ENCODE results near the gene VSTM4.

The VSTM4 gene

DNA sequence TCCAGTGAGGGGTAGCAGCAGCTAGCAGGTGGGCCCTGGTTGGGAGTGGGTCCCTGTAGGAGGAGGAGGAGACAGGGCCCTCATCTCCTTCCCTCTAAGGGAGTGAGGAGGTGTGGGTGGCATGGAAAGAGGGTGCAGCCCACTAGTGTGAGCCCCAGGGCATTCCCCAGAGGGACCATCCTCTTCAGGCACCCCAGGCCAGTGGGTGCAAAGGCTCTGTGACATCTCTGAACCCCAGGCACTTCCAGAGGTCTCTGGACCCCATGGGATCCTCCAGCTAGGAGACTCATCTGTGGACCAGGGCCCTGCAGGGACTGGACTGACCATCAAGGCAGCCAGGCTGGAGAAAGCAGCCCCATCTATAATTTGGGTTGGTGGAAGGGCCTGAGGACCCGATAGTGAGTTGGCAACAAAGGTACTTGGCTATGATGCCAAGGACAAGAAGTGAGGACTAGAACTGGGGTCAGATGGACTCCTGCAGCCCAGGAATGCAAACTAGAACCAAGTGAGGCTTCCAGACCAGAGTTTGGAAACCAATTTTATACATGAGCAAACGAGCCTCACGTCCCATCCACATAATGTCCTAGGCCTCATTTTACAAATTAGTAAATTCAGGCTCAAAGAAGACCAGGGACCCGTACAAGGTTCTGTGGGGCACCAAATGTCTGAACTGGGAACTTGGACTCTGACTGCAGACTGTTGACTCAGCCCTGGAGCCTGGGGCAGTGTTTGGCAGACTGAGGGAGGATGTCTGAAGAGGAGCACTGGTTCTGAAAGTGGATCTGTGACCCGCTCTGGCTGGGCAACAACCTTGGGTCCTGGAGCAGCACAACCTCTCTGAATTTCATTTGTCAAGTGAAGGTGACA is 1.4 kb upstream of the VSTM4 start:
- no peak for FAIRE-seq

DNA sequence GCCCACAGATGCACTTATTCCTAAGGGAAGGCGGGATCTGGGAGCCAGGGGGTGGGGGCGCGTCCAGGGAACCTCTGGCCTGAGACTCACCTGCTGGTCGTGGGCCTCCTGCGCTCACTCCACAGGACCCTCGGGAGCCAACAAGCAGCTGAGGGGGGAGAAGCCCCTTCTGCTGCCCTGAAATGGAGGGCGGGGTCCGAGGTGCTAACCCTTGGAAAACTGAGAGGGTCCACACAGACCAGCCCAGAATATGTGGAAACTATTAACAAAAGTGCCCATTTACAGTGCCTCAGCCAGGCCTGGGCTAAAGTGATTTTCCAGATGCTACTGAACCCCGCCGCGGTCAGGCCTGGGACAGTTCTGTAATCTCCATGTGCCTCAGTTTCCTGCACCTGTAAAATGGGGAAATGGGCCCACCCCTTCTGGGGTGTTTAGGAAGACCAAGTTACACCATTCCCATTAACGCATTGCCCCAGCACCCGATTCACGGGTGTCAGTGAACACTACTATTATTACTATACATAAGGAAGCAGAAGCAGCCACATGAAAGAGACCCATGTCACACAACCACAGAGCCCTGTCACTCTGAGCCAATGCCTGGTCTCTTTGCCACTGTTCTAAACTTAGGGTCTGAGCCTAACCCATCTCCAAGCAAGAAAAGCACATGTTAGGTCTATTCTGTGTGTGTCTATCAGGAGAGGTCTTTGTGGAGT is 630 bp upstream of the VSTM4 start:
- no peak for FAIRE-seq

DNA sequence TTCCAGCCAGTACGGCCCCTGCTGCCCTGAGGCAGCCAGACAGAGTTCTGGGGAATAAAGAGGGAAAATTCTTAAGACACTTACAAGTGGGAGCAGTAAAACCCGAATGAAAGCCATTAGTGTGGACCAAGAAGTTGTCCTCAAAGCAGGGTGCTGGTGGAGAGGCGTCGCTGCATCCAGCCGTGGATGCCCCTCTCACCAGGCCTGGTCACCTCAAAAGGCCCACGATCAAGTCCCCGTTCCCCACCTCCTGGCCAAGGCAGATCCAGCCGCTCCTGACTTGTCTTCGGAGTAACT is 656 bp downstream of the VSTM4 start:
- no peak for FAIRE-seq

DNA sequence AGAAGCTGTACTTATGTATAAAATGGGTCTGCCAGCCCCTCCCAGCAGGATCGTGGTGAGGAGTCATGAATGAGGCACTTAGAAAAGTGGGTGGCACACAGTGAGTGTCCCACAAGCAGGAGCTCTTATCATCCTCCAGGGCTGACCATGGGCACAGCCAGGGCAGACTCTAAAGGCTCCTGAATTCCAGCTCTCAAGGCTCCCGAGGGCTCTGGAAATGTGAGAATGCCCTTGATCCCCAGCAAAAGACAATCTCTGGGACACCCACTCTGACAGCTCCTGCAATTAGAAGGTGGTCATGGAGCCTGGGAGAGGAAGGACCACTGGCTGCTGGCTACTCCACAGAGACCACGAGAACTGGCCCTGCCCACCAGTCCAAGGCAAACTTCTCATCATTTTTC is 1.6 kb downstream of the VSTM4 start:
- no peak for FAIRE-seq

DNA sequence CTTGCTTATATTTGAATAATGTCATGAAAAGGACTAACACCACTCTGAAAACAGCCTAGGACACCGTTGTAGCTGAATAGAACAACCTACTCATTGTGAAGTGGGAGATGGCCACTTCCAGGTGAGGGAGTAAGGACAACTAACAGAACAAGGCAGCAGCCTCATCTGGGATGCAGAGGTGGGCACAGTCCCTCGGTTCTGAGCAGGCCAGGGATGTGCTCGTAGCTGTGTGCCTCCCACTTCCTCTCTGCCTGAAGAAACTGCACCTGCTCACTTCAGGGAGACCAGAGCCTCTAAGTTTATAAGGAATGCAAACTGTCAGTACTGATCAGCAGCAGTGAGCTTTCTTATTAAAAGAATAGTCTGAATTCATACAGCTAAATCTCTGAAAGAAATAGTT is 2.5 kb downstream of the VSTM4 start:
- FAIRE-seq: no peak

DNA sequence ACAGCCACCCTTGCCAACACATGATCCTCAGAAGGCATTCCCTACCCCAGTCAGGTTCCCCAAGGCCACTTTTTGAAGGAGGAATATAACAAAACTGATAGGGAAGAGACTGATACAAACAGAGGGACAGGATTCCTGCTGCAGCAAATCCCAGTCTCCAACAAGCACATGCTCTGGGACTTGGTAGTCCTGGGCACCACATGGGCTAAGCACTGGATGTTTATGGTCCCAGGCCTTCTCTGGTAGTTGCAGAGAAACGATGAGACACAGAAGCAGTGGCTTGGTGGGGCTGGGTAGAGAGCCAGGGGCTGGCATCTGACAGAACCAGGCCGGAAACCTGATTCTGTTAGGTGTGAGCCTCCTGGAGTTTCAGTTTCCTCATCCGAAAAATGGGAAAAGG is 3.2 kb downstream of the VSTM4 start:
- FAIRE-seq: no peak

DNA sequence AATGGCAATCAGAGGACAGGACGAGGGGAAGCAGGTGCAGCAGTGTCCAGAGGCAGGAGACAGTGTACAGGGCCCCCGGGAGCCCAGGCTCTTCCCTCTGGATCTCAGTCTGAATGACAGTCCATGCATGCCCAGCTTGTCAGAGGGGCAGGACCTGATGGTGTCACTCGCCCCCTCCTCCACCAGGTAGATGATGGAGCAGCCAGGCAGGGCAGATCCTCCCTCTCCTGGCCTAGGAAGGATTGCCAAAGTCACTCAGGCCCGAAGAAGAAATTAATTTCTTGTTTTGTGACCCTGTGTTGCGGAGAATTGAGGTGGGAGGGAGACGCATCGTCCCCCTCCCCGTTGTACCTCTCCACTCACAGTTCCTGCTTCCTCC is 4.0 kb downstream of the VSTM4 start:
- FAIRE-seq: no peak

DNA sequence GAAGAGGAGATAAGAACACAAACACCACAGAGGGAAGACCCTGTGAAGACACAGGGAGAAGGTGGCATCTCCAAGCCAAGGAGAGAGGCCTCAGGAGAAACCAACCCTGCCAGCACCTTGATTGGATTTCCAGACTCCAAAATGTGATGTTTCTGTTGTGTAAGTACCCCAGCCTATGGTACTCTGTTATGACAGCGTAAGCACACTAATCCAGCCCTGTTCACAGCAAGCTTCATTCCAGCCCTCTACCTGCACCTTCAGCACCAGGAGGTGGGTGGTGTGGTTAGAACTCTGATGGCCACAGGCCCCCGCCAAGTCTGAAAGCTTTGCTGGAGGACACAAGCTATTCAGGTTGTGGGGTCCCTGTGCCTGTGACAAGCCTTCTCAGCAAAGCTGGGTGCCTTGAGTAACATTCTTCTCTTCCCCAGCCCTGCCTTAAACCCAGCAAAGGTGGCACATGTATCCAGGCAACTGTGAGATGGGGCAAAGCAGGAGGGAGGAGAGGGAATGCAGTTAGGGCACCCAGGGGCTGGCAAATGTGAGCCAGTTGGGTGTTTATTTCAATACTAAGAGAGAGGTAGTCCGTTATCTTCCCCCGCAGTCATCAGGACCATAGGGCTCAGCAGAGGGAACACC is 4.5 kb downstream of the VSTM4 start:
- FAIRE-seq: no peak

DNA sequence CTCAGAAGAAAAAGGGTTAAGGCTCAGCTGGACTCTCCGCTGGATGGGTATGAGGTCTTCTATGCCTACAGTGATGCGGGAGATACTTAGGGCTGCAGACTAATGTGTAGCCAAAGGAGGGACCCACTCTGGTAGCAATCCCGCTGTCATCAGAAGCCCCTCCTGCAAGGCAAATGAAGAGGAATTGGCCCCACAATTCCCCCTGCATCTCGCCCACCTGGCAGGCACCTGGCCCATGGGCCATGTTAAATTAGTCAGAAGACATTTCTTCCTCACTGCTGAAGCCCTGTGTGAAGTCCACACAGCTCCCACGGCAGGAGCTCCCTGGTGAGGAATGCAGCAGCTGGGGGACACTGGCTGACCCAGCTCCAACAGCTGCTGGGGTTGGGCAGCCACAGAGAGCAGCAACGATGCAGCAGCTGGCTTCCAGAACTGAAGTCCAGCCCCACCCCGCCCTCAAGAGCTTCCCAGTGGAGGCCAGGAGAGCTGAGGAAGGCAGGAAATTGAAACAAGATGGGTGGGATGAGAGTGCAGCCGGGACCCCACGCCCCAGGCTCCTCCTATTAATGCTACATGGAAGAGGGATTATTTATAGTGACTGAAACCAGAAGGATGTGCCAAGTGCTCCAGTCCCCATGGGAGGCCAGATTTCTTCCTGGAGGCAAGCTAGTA is 5.5 kb downstream of the VSTM4 start:
- FAIRE-seq: peak; percentile 90

DNA sequence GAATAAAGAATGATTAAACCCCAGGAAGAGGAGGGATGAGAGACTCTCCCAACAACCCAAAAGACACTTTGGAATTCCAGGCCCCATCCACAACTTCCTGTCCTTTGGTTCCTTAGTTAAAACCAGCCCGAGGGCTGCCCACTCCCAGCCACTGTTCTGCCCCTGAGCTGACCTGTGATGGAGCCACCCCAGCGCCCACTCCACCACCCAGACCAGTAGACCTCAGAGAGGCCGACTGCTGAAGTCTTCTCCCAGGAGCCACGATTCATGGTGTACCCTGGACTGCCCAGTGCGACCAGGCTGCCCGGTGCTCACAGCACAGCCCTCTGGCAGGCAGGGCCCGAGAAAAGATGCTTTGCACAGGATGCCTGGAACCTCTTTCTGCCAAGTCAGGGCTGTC is 6.7 kb downstream of the VSTM4 start:
- FAIRE-seq: no peak

DNA sequence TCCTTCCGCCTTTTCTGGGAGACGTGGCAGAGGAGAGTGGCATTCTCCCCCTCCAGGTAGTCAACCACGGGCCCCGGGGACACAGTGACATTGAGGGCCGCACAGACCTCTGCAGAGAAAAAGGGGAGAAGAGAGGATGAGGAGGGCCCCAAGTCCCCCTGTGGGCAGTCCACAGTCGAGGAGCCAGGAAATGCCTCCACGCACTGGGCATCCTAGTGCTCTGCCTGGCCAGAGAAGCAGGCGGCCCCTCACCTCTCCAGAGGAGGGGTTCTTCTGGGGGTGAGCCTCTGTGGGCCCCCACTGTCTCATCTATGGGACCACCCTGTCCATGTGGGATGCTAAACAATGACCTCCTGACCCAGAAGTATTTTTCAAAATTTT is 7.4 kb downstream of the VSTM4 start:
- FAIRE-seq: no peak

DNA sequence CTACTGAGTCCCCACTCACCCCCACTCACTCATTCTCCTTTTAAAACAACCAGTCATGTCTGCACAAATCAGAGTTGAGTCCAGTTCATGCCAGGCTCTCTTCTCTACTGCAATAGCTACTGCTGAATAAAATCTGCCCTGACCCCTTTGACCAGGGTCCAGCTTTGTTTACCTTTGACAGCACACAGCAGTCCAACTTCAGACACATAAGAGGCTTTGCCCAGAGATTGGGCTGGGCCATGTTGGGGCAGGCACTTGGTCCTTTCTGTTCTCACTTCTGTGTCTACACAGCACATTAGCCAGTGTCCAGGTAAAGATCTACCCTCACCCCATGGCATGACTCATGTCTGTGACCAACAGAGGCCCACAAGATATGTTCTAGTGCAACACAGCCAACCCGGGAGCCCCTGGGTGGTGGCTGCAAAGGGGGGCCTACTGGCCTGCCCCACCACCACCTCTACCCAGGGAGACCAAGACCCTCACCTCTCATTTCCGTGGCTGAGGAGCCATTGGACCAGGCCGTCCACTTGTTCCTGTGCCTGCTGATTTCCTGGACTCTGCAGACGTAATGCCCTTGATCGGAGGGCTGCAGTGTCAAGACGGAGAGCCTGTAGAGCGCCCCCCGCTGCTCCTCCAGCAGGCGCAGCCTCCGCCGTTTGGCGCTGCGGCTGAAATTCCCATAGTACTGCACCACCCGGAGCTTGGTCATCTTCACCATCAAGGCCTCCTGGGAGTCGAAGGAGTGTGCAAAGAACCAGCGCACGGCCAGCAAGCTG is 8.0 kb downstream of the VSTM4 start:
- no peak for FAIRE-seq

DNA sequence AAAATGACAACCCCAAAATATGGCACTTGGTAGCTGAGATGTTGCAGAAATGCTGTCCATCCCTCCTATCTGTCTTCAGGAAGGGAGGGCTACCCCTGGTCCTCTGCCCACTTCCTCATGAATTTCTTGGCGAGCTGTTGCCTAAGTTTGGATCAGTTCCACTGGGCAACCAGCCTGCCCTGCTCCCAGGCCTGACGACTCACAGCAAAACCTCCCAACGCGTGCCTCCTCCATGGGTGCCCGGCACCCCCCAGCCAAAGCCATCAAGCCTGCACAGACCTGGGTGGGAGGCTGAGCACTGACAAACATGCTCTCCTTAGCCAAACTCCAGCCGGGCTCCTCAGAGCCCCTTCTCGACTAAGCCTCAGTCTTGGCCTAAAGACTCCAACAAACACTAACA is 8.9 kb downstream of the VSTM4 start:
- FAIRE-seq: no peak

DNA sequence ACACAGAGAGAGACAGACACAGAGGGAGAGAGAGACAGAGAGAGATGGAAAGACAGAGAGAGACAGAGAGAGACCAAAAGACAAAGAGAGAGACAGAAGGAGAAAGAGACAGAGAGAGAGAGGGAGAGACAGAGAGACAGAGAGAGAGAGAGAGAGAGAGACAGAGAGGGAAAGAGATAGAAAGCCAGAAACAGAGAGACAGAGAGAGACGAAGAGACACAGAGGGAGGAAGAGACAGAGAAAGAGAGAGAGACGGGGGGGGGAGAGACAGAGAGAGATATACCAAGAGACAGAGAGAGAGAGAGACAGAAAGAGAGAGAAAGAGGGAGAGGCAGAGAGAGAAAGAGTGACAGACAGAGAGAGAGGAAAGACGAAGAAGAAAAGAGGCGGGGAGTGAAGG is 10.2 kb downstream of the VSTM4 start:
- no peak for FAIRE-seq

DNA sequence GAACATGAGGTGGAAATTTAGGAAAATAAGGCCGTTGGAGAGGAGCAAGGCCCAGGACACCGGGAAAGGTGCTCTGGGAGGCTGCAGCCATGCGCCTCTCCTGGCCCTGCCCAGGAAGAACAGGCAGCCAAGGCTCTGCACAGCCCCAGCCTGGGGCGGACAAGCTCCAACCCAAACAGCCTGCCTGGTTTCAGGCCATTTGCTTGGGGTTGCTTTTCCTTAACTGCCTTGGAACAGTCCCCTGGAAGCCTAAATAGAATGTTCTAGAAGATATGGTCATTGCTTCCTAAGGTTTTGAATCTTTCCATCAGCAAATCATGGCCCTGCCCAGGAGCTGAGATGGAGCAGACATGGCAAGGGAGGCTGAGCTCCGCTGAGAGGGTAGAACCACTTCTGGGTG is 11.0 kb downstream of the VSTM4 start:
- FAIRE-seq: no peak

DNA sequence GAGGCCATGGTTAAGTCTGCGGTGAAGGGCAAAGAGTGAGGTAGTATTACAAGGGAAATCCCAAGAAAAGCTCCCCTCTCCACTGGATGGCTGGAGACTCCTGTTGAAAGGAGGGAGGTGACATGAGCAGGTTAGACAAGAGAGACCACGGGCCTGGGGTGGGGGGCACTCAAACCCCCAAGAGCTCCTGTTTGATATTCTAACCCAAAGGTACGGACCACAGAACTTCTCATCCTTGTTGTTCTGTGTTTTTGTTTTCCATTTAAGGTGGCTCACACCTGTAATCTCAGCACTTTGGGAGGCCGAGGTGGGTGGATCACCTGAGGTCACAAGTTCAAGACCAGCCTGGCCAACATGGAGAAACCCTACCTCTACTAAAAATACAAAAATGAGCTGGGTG is 11.6 kb downstream of the VSTM4 start:
- no peak for FAIRE-seq

DNA sequence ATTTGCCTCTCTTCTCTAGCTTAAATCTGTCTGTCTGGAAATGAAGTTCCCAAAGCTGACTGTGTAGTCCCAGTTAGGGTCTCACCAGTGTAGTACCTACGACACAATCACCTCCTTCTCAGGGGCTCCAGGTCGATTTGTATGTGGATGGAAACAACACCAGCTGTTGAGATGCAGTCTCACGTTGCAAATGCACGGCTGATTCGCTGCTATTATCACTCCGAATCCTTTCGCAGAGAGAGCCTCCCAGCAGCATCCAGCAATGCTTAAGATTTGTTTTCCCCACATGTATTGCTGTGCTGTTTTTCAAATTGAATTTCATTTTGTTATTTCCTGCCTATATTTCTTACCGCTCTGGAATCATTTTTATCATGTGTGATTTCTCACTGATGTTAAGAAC is 16.3 kb downstream of the VSTM4 start:
- no peak for FAIRE-seq

DNA sequence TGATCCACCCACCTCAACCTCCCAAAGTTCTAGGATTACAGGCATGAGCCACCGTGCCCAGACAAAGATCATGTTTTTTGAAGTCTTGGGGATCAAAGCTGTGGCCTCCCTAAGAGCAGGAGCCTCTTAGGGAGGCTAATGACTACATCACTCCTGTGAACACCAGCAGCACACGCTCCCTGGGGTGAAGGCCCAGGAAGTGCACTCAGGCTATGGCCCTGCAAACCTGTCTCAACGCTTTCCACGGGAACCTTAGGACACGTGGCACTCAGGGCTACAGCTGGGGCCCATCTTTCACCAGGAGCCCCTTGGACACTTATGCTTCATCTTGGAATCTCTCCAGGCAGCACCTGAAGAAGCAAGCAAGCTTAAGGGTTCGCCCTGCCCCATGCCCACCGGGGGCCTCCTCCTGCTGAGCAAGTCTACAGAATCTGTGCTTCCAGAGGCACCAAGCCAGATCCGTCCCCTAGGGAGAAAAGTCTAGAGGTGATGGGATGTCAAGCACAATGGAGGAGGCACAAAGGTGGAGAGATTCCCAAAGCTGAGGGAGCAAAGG is 18.4 kb downstream of the VSTM4 start:
- no peak for FAIRE-seq

DNA sequence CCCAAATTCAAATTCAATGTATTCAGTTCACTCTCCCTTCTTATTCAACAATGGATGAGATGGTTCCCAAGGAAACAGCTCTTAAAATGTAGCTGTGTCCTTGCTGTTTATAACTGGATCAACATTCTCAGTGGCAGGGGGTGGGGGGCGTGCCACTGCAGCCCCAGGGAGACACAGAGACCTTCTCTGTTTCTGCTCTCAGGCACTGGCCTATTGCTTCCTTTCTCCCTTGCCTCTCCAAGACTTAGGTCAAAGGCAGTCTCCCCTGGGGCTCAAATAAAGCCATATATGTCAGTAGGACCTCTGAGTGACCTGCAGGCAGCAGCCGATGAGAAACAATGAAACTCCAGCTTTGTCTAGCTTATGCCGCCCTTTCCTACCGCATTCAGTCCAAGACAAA is 20.7 kb downstream of the VSTM4 start:
- FAIRE-seq: no peak

DNA sequence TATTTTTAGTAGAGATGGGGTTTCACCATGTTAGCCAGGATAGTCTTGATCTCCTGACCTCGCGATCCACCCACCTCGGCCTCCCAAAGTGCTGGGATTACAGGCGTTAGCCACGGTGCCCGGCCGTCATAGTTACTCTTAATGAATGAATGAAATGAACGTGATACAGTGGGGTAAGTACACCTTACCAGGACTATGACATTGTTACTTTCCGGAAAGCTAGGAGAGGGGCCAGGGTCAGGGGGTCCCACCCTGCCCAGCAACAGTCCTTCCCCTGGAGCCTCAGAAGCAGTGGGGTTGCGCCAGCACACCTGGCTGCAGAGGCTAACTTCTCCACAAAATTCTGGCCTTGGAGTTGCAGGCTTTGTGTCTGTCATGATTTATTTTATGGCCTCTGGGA is 21.4 kb downstream of the VSTM4 start:
- FAIRE-seq: no peak

DNA sequence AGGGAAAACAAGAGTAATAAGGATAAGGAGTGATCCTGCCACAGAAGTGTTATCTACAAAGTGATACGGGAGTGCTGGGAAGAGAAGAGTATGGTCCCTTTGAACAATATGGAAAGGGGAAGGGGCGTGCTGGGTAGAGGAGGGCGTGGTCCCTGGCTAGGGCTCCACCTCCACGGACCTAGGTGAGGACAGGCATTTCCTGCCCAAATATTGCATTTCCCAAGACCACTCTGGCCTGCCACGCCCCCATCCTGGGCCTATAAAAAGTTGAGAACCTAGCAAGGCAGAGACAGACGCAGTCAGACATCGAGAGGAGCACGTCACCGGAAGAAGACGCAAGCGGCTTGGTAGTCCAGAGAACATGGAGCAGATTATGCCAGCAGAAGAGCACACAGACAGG is 22.8 kb downstream of the VSTM4 start:
- no peak for FAIRE-seq

DNA sequence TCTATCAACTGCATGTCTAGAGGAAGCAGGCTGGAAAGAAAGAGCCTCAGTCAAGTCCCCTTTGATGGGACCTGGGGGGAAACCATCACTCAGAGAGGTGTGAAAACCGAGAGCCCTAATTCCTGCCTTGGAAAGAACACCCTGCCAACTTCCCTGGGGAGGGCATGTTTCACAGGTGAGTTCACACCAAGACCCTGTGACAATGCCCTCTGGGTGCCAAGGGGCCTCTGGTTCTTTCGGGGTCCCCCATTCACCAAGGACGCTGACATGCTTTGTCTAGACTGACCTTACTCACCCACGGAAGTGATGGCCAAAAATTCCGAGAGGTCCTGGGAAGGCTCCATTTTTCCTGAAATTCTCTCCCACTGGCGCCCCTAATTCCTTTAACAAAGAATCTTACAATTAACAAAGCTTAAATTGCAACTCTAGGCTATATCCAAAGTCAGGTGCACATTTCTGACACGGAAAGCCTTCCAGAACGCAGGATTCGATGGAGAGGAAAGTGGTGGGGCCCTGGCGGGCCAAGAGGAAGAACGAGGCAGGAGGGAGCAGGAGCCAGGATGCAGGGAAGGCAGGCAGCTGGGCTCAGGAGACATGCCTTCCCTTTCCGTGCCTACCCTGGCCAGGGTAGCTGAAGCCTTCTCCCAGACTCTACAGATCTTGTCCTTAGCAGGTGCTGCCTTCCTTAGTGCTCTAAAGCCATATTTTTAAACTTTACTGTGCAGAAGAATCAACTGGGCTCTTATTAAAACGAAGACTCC is 23.7 kb downstream of the VSTM4 start:
- FAIRE-seq: no peak
